ENCODE measurements around the gene THSD1.

Gene THSD1

DNA sequence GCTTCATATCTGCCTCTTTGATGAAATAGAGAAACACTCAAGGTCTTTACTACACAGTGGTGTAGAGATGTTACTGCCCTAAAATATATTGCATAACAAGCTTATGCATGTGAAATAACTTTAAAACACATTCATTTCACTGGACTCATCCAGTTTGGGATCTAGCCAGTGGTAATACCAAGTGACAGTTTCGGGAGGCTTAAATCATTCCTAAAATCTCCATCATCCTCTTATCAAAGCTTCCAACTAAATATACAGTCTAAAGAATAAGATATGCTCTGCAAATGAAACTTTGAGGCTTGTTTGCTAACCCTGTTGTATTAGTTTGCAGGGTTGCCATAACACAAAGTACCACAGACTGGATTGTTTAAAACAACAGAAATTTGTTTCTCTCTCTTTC, 52.8 kb downstream of the THSD1 start:
- TF ChIP-seq SIN3A (IDR thresholded peaks at IDR 0.05; ENCODE audit: borderline replicate concordance, insufficient read depth, low read length) (no peak), POLR2AphosphoS5 (IDR thresholded peaks at IDR 0.05; ENCODE audit: low read depth, low read length) (no peak), FOXP2 (optimal IDR thresholded peaks at IDR 0.05; ENCODE audit: borderline replicate concordance, extremely low read depth, extremely low read length, insufficient read depth) (no peak), TAF1 (IDR thresholded peaks at IDR 0.05; ENCODE audit: borderline replicate concordance, insufficient read depth, low read length) (no peak)
- TF ChIP-seq, protein P1, sequence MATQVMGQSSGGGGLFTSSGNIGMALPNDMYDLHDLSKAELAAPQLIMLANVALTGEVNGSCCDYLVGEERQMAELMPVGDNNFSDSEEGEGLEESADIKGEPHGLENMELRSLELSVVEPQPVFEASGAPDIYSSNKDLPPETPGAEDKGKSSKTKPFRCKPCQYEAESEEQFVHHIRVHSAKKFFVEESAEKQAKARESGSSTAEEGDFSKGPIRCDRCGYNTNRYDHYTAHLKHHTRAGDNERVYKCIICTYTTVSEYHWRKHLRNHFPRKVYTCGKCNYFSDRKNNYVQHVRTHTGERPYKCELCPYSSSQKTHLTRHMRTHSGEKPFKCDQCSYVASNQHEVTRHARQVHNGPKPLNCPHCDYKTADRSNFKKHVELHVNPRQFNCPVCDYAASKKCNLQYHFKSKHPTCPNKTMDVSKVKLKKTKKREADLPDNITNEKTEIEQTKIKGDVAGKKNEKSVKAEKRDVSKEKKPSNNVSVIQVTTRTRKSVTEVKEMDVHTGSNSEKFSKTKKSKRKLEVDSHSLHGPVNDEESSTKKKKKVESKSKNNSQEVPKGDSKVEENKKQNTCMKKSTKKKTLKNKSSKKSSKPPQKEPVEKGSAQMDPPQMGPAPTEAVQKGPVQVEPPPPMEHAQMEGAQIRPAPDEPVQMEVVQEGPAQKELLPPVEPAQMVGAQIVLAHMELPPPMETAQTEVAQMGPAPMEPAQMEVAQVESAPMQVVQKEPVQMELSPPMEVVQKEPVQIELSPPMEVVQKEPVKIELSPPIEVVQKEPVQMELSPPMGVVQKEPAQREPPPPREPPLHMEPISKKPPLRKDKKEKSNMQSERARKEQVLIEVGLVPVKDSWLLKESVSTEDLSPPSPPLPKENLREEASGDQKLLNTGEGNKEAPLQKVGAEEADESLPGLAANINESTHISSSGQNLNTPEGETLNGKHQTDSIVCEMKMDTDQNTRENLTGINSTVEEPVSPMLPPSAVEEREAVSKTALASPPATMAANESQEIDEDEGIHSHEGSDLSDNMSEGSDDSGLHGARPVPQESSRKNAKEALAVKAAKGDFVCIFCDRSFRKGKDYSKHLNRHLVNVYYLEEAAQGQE (IDR thresholded peaks at IDR 0.05; ENCODE audit: insufficient read depth in 1 of 2, low read depth in 2 of 2, low read length in 2 of 2) = no peak

DNA sequence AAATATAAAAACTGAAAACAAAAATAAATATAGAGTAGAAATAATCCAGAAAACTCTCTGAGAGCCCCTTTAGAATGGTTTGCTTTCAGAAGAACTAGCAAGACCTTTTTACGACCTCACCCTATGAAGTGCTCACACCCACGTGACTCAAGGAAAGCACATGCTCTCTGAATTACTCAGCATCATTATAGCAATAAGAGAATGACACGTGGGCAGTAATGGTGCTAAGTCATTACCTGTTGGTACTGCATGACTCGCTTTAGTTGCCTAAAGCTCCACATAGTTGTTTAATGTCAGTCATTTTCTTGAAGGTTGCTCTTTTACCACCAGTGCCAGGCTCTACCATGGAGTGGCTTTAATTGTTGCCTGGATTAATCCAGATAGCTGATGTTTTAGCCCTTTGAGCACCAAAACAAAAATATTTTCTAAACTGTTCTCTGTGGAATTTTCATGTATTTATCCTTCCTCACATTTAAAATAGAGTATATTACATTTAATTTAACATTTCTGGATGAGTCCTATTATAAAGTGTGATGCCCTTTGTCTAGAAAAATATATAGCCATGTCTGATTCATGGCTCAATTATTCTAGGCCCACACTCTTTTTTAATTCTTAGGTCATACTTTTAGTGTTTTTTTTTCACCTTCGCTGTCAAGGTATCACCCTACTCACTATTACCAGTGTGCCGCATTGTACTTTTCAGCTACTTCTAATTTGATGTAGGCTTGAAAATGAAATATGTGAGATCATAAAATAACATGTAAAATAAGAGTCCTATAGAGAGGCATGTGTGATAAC, 56.8 kb downstream of the THSD1 start:
- no peak for TF ChIP-seq POLR2AphosphoS5 (IDR thresholded peaks at IDR 0.05; ENCODE audit: low read depth, low read length)
- no peak for TF ChIP-seq FOXP2 (optimal IDR thresholded peaks at IDR 0.05; ENCODE audit: borderline replicate concordance, extremely low read depth, extremely low read length, insufficient read depth)
- TF ChIP-seq, protein P1 (IDR thresholded peaks at IDR 0.05; ENCODE audit: insufficient read depth in 1 of 2, low read depth in 2 of 2, low read length in 2 of 2) = no peak
- no peak for TF ChIP-seq TAF1 (IDR thresholded peaks at IDR 0.05; ENCODE audit: borderline replicate concordance, insufficient read depth, low read length)
- TF ChIP-seq SIN3A (IDR thresholded peaks at IDR 0.05; ENCODE audit: borderline replicate concordance, insufficient read depth, low read length) = no peak

DNA sequence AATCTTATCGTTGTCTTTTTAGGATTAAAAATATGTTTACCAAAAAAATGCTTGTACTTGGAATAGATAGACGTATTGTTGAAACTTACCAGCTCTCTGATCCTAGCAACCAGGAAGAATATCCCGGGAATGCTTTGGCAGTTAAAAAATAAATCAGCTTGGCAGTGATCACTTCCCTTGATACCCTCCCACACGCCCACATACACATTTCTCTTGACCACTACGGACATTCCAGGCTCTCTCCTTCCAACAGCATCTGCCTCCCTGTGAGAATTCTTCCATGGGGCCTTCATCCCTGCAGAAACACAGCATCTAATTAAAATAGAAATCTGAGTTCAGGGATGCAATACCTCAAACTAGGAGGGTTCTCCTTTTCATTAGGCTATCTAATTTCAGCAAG, 57.9 kb downstream of the THSD1 start:
- TF ChIP-seq FOXP2 (optimal IDR thresholded peaks at IDR 0.05; ENCODE audit: borderline replicate concordance, extremely low read depth, extremely low read length, insufficient read depth) (no peak), POLR2AphosphoS5 (IDR thresholded peaks at IDR 0.05; ENCODE audit: low read depth, low read length) (no peak), TAF1 (IDR thresholded peaks at IDR 0.05; ENCODE audit: borderline replicate concordance, insufficient read depth, low read length) (no peak), SIN3A (IDR thresholded peaks at IDR 0.05; ENCODE audit: borderline replicate concordance, insufficient read depth, low read length) (no peak)
- TF ChIP-seq, protein P1 (IDR thresholded peaks at IDR 0.05; ENCODE audit: insufficient read depth in 1 of 2, low read depth in 2 of 2, low read length in 2 of 2) = no peak

DNA sequence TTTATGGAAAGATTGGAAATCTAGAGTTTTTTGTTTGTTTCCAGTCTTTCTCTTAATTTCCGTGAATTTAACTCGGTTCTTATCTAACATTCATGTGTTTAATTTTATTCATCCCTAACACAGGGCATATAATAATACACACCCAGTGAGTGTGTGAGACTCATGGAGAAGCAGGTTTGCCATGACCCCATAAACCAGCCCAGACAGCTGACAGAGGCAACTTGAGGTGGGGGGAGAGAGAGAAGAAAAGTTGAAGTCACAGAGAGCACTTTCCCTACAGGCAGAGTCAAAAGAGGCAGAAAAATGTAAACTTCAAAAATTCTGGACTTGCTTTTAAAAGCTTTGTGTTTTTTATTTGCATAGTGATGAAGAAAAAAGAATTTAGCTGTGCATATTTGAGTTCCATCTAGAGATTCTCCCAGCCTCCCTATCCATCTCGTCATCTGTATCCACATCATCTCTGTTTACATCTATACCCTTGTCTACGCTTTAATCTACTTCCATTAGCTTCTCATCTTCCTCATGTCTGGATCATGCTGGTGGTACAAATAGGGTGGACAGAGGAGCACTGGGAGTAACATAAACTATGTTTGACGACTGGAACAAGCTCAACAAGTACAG, 60.2 kb downstream of the THSD1 start:
- TF ChIP-seq, protein P1 (IDR thresholded peaks at IDR 0.05; ENCODE audit: insufficient read depth in 1 of 2, low read depth in 2 of 2, low read length in 2 of 2) = no peak
- TF ChIP-seq POLR2AphosphoS5 (IDR thresholded peaks at IDR 0.05; ENCODE audit: low read depth, low read length) = no peak
- TF ChIP-seq FOXP2 (optimal IDR thresholded peaks at IDR 0.05; ENCODE audit: borderline replicate concordance, extremely low read depth, extremely low read length, insufficient read depth) = no peak
- no peak for TF ChIP-seq TAF1 (IDR thresholded peaks at IDR 0.05; ENCODE audit: borderline replicate concordance, insufficient read depth, low read length)
- TF ChIP-seq SIN3A (IDR thresholded peaks at IDR 0.05; ENCODE audit: borderline replicate concordance, insufficient read depth, low read length) = no peak

All from PFSK-1 (cell line).